A549 treated with AZD9567 at 1 μM for 4 hours (cell line): ENCODE results near the gene CHST9. TPM values are rescaled to one million over a fixed set of nuclear protein-coding genes. Genes with fewer than 3 reads are reported as not detected.

Experiments used
- total RNA-seq: library from RNA; stranded (reverse); fragments of 200-300 nt; extraction: Qiagen RNA extraction; gene quantifications from 5 replicates; pipeline ENCODE4 v1.2.3, GENCODE V29; 2022; ENCODE audit not compliant: insufficient read depth

Gene CHST9
- not detected in 5 replicates for total RNA-seq

GRCh38 chr18:27185025-27185763, at the start of gene CHST9:
CHST9 (minus strand) TSS chr18:27185308; CDS start chr18:27142809, 42,499 bp downstream.

GRCh38 chr18:26865557-26865956, 319.6 kb downstream of the CHST9 start, which contains the start of gene AQP4:
AQP4 (minus strand) TSS chr18:26865707; CDS start chr18:26865689, 18 bp downstream.

